ENCODE results near the gene APOBEC2.
A peak's percentile ranks its signal among the peaks of the same experiment; 100 is the strongest.

Gene APOBEC2

GRCh38 chr6:41049521-41049920, 3.5 kb upstream of the APOBEC2 start:
- H3K27me3 ChIP-seq, result no peaks in the 10 kb centered on the region
- H3K9me3 ChIP-seq, result no peaks in the 10 kb centered on the region
- H3K36me3 ChIP-seq, result no peaks in the 10 kb centered on the region
- no peak overlapping the region for H3K4me3 ChIP-seq (ENCODE audit: low read depth in 1 of 2, low read length in 1 of 2)
- peaks cover 10 to 13% of the 10 kb centered on the region in 2 experiments for H3K4me1 ChIP-seq (ENCODE audit: control insufficient read depth in 1 of 2, insufficient read depth in 1 of 2, low read depth in 1 of 2, low read length in 1 of 2)
- no peak overlapping the region for H3K27ac ChIP-seq
- TF ChIP-seq, protein P1, sequence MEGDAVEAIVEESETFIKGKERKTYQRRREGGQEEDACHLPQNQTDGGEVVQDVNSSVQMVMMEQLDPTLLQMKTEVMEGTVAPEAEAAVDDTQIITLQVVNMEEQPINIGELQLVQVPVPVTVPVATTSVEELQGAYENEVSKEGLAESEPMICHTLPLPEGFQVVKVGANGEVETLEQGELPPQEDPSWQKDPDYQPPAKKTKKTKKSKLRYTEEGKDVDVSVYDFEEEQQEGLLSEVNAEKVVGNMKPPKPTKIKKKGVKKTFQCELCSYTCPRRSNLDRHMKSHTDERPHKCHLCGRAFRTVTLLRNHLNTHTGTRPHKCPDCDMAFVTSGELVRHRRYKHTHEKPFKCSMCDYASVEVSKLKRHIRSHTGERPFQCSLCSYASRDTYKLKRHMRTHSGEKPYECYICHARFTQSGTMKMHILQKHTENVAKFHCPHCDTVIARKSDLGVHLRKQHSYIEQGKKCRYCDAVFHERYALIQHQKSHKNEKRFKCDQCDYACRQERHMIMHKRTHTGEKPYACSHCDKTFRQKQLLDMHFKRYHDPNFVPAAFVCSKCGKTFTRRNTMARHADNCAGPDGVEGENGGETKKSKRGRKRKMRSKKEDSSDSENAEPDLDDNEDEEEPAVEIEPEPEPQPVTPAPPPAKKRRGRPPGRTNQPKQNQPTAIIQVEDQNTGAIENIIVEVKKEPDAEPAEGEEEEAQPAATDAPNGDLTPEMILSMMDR (IDR thresholded peaks at IDR 0.05), result no peak

DNA sequence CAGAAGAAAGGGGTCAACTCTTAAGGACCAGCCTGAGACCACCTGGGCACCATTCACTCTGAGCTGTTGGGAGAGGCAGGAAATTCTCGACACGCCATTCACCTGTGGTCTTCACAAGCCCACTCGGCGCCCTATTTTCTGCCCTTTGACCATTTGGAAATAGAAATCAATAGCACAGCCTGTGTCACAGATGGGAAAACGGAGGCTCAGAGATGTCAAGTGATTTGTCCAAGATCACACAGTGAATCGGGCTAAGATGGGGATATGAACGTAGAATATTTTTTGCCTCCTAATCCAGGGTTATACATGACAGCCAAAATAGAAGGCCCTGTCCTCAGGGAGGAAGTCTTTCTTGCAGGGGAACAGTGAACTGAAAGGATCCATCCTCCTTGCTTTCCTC, 3.0 kb upstream of the APOBEC2 start:
- Histone ChIP-seq H3K4me3 (ENCODE audit: low read depth in 1 of 2, low read length in 1 of 2) (no peak overlapping the region), H3K9me3 (no peaks in the 10 kb centered on the region), H3K4me1 (ENCODE audit: control insufficient read depth in 1 of 2, insufficient read depth in 1 of 2, low read depth in 1 of 2, low read length in 1 of 2) (peaks cover 10 to 13% of the 10 kb centered on the region in 2 experiments), H3K27me3 (no peaks in the 10 kb centered on the region), H3K27ac (no peak overlapping the region), H3K36me3 (no peaks in the 10 kb centered on the region)
- TF ChIP-seq, protein P1 (IDR thresholded peaks at IDR 0.05), result no peak

GRCh38 chr6:41050536-41050935, 2.5 kb upstream of the APOBEC2 start:
- Histone ChIP-seq H3K9me3 (no peaks in the 10 kb centered on the region), H3K36me3 (no peaks in the 10 kb centered on the region), H3K27me3 (no peaks in the 10 kb centered on the region), H3K4me1 (ENCODE audit: control insufficient read depth in 1 of 2, insufficient read depth in 1 of 2, low read depth in 1 of 2, low read length in 1 of 2) (peaks cover 10 to 13% of the 10 kb centered on the region in 2 experiments), H3K4me3 (ENCODE audit: low read depth in 1 of 2, low read length in 1 of 2) (no peak overlapping the region), H3K27ac (no peak overlapping the region)
- TF ChIP-seq, protein P1 (IDR thresholded peaks at IDR 0.05), result no peak

DNA sequence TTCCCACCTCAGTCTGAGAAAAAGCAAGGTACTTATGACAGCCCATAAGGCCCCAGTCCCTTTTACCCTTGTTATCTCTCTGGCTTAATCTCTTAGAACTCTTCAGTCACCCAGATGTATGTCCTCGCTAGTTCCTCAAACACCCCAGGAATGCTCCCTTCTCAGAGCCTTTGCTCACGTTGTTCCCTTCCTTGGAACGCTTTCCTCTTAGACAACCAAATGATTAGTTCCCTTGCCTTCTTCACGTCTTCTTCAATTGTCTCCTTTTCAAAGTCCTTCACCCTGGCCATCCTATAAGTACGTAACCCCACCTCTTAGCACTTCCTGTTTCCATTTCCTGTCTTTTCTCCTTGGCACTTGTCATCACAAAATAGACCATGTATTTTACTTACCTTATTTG, 1.1 kb upstream of the APOBEC2 start:
- TF ChIP-seq, protein P1 (IDR thresholded peaks at IDR 0.05), result no peak
- no peaks in the 10 kb centered on the region for H3K9me3 ChIP-seq
- no peaks in the 10 kb centered on the region for H3K27me3 ChIP-seq
- H3K4me1 ChIP-seq (ENCODE audit: control insufficient read depth in 1 of 2, insufficient read depth in 1 of 2, low read depth in 1 of 2, low read length in 1 of 2), result peaks cover 10 to 13% of the 10 kb centered on the region in 2 experiments
- H3K4me3 ChIP-seq (ENCODE audit: low read depth in 1 of 2, low read length in 1 of 2), result no peak overlapping the region
- H3K27ac ChIP-seq, result peak overlapping the region; percentile 58
- no peaks in the 10 kb centered on the region for H3K36me3 ChIP-seq

- Histone ChIP-seq H3K27ac (no peak overlapping the region), H3K27me3 (no peaks in the 10 kb centered on the region), H3K36me3 (no peaks in the 10 kb centered on the region), H3K9me3 (no peaks in the 10 kb centered on the region), H3K4me1 (ENCODE audit: control insufficient read depth in 1 of 2, insufficient read depth in 1 of 2, low read depth in 1 of 2, low read length in 1 of 2) (peaks cover 10 to 13% of the 10 kb centered on the region in 2 experiments), H3K4me3 (ENCODE audit: low read depth in 1 of 2, low read length in 1 of 2) (no peak overlapping the region)
- TF ChIP-seq, protein P1 (IDR thresholded peaks at IDR 0.05), result no peak
Observed at GRCh38 chr6:41054511-41054910, 1.5 kb downstream of the APOBEC2 start.

DNA sequence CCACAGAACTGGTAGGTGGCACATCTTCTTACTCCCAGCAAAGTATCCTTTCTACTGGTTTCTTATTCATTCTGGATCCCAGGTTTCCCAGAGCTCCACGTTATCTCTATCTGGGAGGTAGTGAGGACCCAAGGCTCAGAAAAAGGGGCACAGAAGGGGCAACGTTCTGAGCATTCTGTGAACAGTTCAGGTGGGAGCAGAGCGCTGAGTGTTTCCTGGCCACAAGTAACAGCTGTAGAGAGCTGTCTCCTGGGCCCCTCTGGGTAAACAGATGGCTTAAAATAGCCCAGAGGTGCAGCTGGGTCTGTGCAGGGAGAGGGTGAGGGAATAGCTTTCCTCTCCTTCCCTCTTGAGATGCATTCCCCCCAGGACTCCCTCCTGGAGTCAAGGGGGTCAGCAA, 2.1 kb downstream of the APOBEC2 start:
- no peak overlapping the region for H3K27ac ChIP-seq
- H3K36me3 ChIP-seq, result no peaks in the 10 kb centered on the region
- no peaks in the 10 kb centered on the region for H3K9me3 ChIP-seq
- TF ChIP-seq, protein P1 (IDR thresholded peaks at IDR 0.05), result no peak
- peaks cover 10 to 13% of the 10 kb centered on the region in 2 experiments for H3K4me1 ChIP-seq (ENCODE audit: control insufficient read depth in 1 of 2, insufficient read depth in 1 of 2, low read depth in 1 of 2, low read length in 1 of 2)
- H3K27me3 ChIP-seq, result no peaks in the 10 kb centered on the region
- H3K4me3 ChIP-seq (ENCODE audit: low read depth in 1 of 2, low read length in 1 of 2), result no peak overlapping the region
